H1 (cell line): ENCODE data around the gene PRR3. TPM values are rescaled to one million over a fixed set of nuclear protein-coding genes. Genes with fewer than 3 reads are reported as not detected.

Experiments used
- CTCF ChIA-PET: fragments of 300-600 bp; sonication (Branson Sonifier 250); formaldehyde crosslinking; loops from one replicate; lab custom pipeline; 2021; ENCODE audit not compliant: partially characterized antibody; lab: Charles Lee
- POLR2A ChIA-PET: fragments of 300-600 bp; sonication (Branson Sonifier 250); formaldehyde crosslinking; loops from one replicate; lab custom pipeline; 2021; ENCODE audit warnings: inconsistent platforms; ENCODE audit not compliant: partially characterized antibody; lab: Charles Lee
- DNase-seq, 2 experiments: peaks; one replicate each; pipeline versions ENCODE4 v3.0.0 to v3.0.0-alpha.2; 2010 to 2022; ENCODE audit warnings: low spot score in 2 of 2, low read depth in 1 of 2, mixed read lengths in 1 of 2
- FAIRE-seq: peaks from 2 replicates; lab custom pipeline; 2011; peaks lifted over from hg19 to GRCh38; lab: Jason Lieb, UNC
- H2AFZ ChIP-seq: 2 replicates; pipeline ENCODE4 v1.8.1; 2012; ENCODE audit warnings: low read length, inconsistent platforms
- H2AK5ac ChIP-seq: 2 replicates; pipeline ENCODE4 v1.6.1; 2013; ENCODE audit warnings: low read depth, low read length
- H2BK120ac ChIP-seq: replicated peaks from 2 replicates; pipeline ENCODE3; 2013; ENCODE audit warnings: low read depth, low read length, inconsistent platforms
- H2BK12ac ChIP-seq: 2 replicates; pipeline ENCODE4 v1.6.1; 2013; ENCODE audit warnings: low read depth, low read length
- H2BK15ac ChIP-seq: 2 replicates; pipeline ENCODE4 v1.6.1; 2013; ENCODE audit warnings: low read length
- H2BK20ac ChIP-seq: 2 replicates; pipeline ENCODE4 v1.6.1; 2013; ENCODE audit warnings: low read length
- H2BK5ac ChIP-seq: 2 replicates; pipeline ENCODE4 v1.6.1; 2013; ENCODE audit warnings: low read depth, low read length
- H3K14ac ChIP-seq: 2 replicates; pipeline ENCODE4 v1.6.1; 2013; ENCODE audit warnings: inconsistent platforms; ENCODE audit not compliant: insufficient read length
- H3K18ac ChIP-seq: 2 replicates; pipeline ENCODE4 v1.6.1; 2013; ENCODE audit warnings: low read length; ENCODE audit errors: extremely low read depth
- H3K23ac ChIP-seq: 2 replicates; pipeline ENCODE4 v1.6.1; 2013; ENCODE audit warnings: inconsistent platforms; ENCODE audit not compliant: insufficient read length
- H3K23me2 ChIP-seq: 2 replicates; pipeline ENCODE4 v1.6.1; 2013; ENCODE audit warnings: low read depth, low read length
- H3K27ac ChIP-seq: 2 replicates; pipeline ENCODE4 v1.6.1; 2011; ENCODE audit warnings: low read depth, low read length, inconsistent platforms
- H3K27me3 ChIP-seq, 4 experiments: replicated peaks in 1 of 4; 1 replicate in 1 of 4; 2 replicates in 3 of 4; pipeline versions ENCODE4 v1.6.1 to v1.8.1; 2011 to 2013; ENCODE audit warnings: low read length in 3 of 4, mild to moderate bottlenecking in 3 of 4, inconsistent platforms in 2 of 4, mixed read lengths in 2 of 4, moderate library complexity in 1 of 4; ENCODE audit not compliant: control insufficient read depth in 3 of 4, insufficient read depth in 3 of 4; ENCODE audit errors: extremely low read depth in 1 of 4
- H3K36me3 ChIP-seq, 4 experiments: 2 replicates each; pipeline versions ENCODE4 v1.6.1 to v1.8.1; 2011 to 2013; ENCODE audit warnings: mild to moderate bottlenecking in 4 of 4, low read length in 3 of 4, moderate library complexity in 2 of 4, control low read depth in 1 of 4, inconsistent platforms in 1 of 4; ENCODE audit not compliant: insufficient read depth in 4 of 4, control insufficient read depth in 2 of 4
- H3K4ac ChIP-seq: replicated peaks from 2 replicates; pipeline ENCODE3; 2013; ENCODE audit warnings: low read length, low read depth, mixed read lengths, inconsistent platforms; ENCODE audit not compliant: insufficient read length
- H3K4me1 ChIP-seq, 4 experiments: replicated peaks in 1 of 4; 1 replicate in 1 of 4; 2 replicates in 3 of 4; pipeline versions ENCODE4 v1.6.1 to v1.8.1; 2011 to 2013; ENCODE audit warnings: low read length in 3 of 4, inconsistent platforms in 2 of 4, mixed read lengths in 1 of 4; ENCODE audit not compliant: insufficient read depth in 4 of 4, control insufficient read depth in 3 of 4
- H3K4me2 ChIP-seq, 2 experiments: 2 replicates each; pipeline versions ENCODE4 v1.6.1 to v1.8.1; 2011 to 2013; ENCODE audit warnings: low read depth in 2 of 2, low read length in 2 of 2, control low read depth in 1 of 2, inconsistent platforms in 1 of 2, mild to moderate bottlenecking in 1 of 2; ENCODE audit not compliant: insufficient read depth in 1 of 2
- H3K4me3 ChIP-seq, 4 experiments: fragments of 200-600, 300-600 bp in 1 of 4; sonication (generic), shearing (Covaris generic), sonication (Bioruptor Twin) in 1 of 4; 2 replicates each; pipeline versions ENCODE4 v1.5.1 to v1.8.1; 2011 to 2016; ENCODE audit warnings: low read length in 4 of 4, low read depth in 3 of 4, control low read depth in 2 of 4, inconsistent platforms in 2 of 4, mild to moderate bottlenecking in 2 of 4, mixed read lengths in 1 of 4, moderate library complexity in 1 of 4; ENCODE audit not compliant: insufficient read depth in 2 of 4; ENCODE audit errors: extremely low read depth in 1 of 4
- H3K56ac ChIP-seq: replicated peaks from 2 replicates; pipeline ENCODE3; 2013; ENCODE audit warnings: low read depth, mild to moderate bottlenecking, mixed read lengths, low read length, inconsistent platforms; ENCODE audit not compliant: insufficient read length
- H3K79me1 ChIP-seq: 2 replicates; pipeline ENCODE4 v1.6.1; 2013; ENCODE audit warnings: low read depth, low read length, control low read depth
- H3K79me2 ChIP-seq, 2 experiments: 2 replicates each; pipeline versions ENCODE4 v1.6.1 to v1.8.1; 2012 to 2013; ENCODE audit warnings: low read length in 2 of 2, mild to moderate bottlenecking in 2 of 2, inconsistent platforms in 1 of 2; ENCODE audit not compliant: insufficient read depth in 2 of 2, control insufficient read depth in 1 of 2
- H3K9ac ChIP-seq, 4 experiments: replicated peaks in 1 of 4; 1 replicate in 1 of 4; 2 replicates in 3 of 4; pipeline versions ENCODE4 v1.6.1 to v1.8.1; 2011 to 2013; ENCODE audit warnings: low read depth in 3 of 4, low read length in 3 of 4, control low read depth in 2 of 4, mild to moderate bottlenecking in 2 of 4, moderate library complexity in 2 of 4, inconsistent platforms in 1 of 4; ENCODE audit errors: extremely low read depth in 1 of 4
- H3K9me3 ChIP-seq, 2 experiments: 2 replicates each; pipeline versions ENCODE4 v1.6.1 to v1.8.1; 2012 to 2013; ENCODE audit warnings: mild to moderate bottlenecking in 2 of 2, moderate library complexity in 2 of 2, control low read depth in 1 of 2, inconsistent platforms in 1 of 2, low read depth in 1 of 2, low read length in 1 of 2, mixed read lengths in 1 of 2; ENCODE audit not compliant: insufficient read depth in 2 of 2
- H4K20me1 ChIP-seq, 2 experiments: replicated peaks in 1 of 2; 2 replicates each; pipeline versions ENCODE3 to v1.8.1; 2011 to 2013; ENCODE audit warnings: inconsistent platforms in 2 of 2, low read length in 2 of 2, mild to moderate bottlenecking in 1 of 2; ENCODE audit not compliant: insufficient read depth in 2 of 2, control insufficient read depth in 1 of 2
- H4K5ac ChIP-seq: 2 replicates; pipeline ENCODE4 v1.6.1; 2013; ENCODE audit warnings: low read length, low read depth, mixed read lengths, inconsistent platforms; ENCODE audit not compliant: insufficient read length
- H4K8ac ChIP-seq: 2 replicates; pipeline ENCODE4 v1.8.0; 2013; ENCODE audit warnings: mild to moderate bottlenecking, moderate library complexity, low read length, inconsistent platforms; ENCODE audit not compliant: insufficient read depth; ENCODE audit errors: extremely low read depth
- H4K91ac ChIP-seq: replicated peaks from 2 replicates; pipeline ENCODE3; 2013; ENCODE audit warnings: low read length, mixed read lengths, inconsistent platforms; ENCODE audit not compliant: insufficient read length
- BRCA1 ChIP-seq: IDR thresholded peaks from 2 replicates; pipeline ENCODE4 v1.6.1; 2012; ENCODE audit warnings: low read depth, low read length, improper control_type of control experiment
- CHD1 ChIP-seq: IDR thresholded peaks from 2 replicates; pipeline ENCODE4 v1.6.1; 2012; ENCODE audit warnings: low read depth, low read length, improper control_type of control experiment
- CHD2 ChIP-seq: IDR thresholded peaks from 2 replicates; pipeline ENCODE4 v1.6.1; 2012; ENCODE audit warnings: low read length, improper control_type of control experiment
- FOSL1 ChIP-seq: IDR thresholded peaks from 2 replicates; pipeline ENCODE4 v1.6.1; 2011; ENCODE audit warnings: mild to moderate bottlenecking, low read depth, low read length, moderate library complexity; ENCODE audit not compliant: insufficient read depth
- POLR2A ChIP-seq, 2 experiments: IDR thresholded peaks; 1 replicate in 1 of 2; 2 replicates in 1 of 2; pipeline ENCODE4 v1.6.1; 2011; ENCODE audit warnings: low read depth in 2 of 2, low read length in 2 of 2, mild to moderate bottlenecking in 2 of 2; ENCODE audit errors: control extremely low read depth in 1 of 2
- POU5F1 ChIP-seq: IDR thresholded peaks from 2 replicates; pipeline ENCODE4 v1.6.1; 2011; ENCODE audit warnings: low read depth, mild to moderate bottlenecking, low read length, moderate library complexity
- RAD21 ChIP-seq, 2 experiments: IDR thresholded peaks in 1 of 2; conservative IDR thresholded peaks in 1 of 2; 2 replicates each; pipeline ENCODE4 v1.6.1; 2011; ENCODE audit warnings: low read depth in 2 of 2, low read length in 2 of 2, improper control_type of control experiment in 1 of 2, inconsistent platforms in 1 of 2, mild to moderate bottlenecking in 1 of 2, moderate library complexity in 1 of 2
- RFX5 ChIP-seq: IDR thresholded peaks from 2 replicates; pipeline ENCODE4 v1.6.1; 2011; ENCODE audit warnings: low read depth, low read length, improper control_type of control experiment, borderline replicate concordance
- RXRA ChIP-seq: IDR thresholded peaks from 2 replicates; pipeline ENCODE4 v1.6.1; 2011; ENCODE audit warnings: low read depth, mild to moderate bottlenecking, low read length, moderate library complexity; ENCODE audit not compliant: insufficient read depth
- SAP30 ChIP-seq: fragments of 300-600 bp; sonication (generic); IDR thresholded peaks from 2 replicates; pipeline ENCODE4 v1.7.1; 2012; ENCODE audit warnings: low read length, moderate library complexity, mild to moderate bottlenecking, inconsistent platforms; ENCODE audit not compliant: insufficient read depth, insufficient replicate concordance
- SP2 ChIP-seq: IDR thresholded peaks from 2 replicates; pipeline ENCODE4 v1.6.1; 2012; ENCODE audit warnings: mild to moderate bottlenecking, low read length, inconsistent platforms
- TAF1 ChIP-seq: IDR thresholded peaks from 2 replicates; pipeline ENCODE4 v1.6.1; 2011; ENCODE audit warnings: mild to moderate bottlenecking, low read depth, low read length
- TAF7 ChIP-seq: optimal IDR thresholded peaks from 2 replicates; pipeline ENCODE3; 2011; ENCODE audit warnings: low read depth, mild to moderate bottlenecking, inconsistent platforms, low read length, moderate library complexity, borderline replicate concordance
- YY1 ChIP-seq: IDR thresholded peaks from 2 replicates; pipeline ENCODE4 v1.6.1; 2011; ENCODE audit warnings: low read depth, mild to moderate bottlenecking, low read length
- WGBS, 2 experiments: shearing (Covaris generic) in 1 of 2; methylation state at CpG; one replicate each; pipeline versions ENCODE4 v1.1.6 to v1.1.7; 2013 to 2015; ENCODE audit warnings: low lambda C conversion rate in 2 of 2, mixed read lengths in 2 of 2, inconsistent platforms in 1 of 2, low coverage in 1 of 2, missing lambda C conversion rate in 1 of 2; ENCODE audit not compliant: insufficient replicate concordance in 2 of 2, insufficient coverage in 1 of 2, insufficient read length in 1 of 2; ENCODE audit errors: extremely low coverage in 1 of 2, missing lambda C conversion rate in 1 of 2; 5-methylcytosine and 5-hydroxymethylcytosine counted together
- polyA plus RNA-seq, 7 experiments: library from polyadenylated mRNA; depleted of rRNA in 3 of 7; stranded (reverse) in 5 of 7; unstranded in 2 of 7; fragments of >200 nt in 5 of 7; fragments of 200-250 nt in 2 of 7; gene quantifications; 1 replicate in 5 of 7; 2 replicates in 1 of 7; 4 replicates in 1 of 7; pipeline versions ENCODE4 v1.2.1 to v1.2.3, GENCODE V29; 2011 to 2013; ENCODE audit warnings: missing spikeins in 2 of 7, mixed read lengths in 2 of 7
- total RNA-seq: library from RNA; stranded (reverse); fragmentation: NEBNext Ultra II Directional; extraction: Animal tissue kit (Norgen Biotek cat#: 25700); gene quantifications from 2 replicates; pipeline ENCODE4 v1.2.1, GENCODE V29; 2021

The PRR3 gene
- total and polyA plus RNA-seq, 2 of the 8 experiments (the other 6 are each of a cell fraction or from before 2014, with no cell fraction given) = 10.5 to 24.2 TPM

- H3K27ac ChIP-seq = no peak overlapping the region
- DNase-seq = no peak
- no peak for FAIRE-seq
- no peak for TF ChIP-seq YY1
- no peak for TF ChIP-seq TAF7
- no peak for TF ChIP-seq CHD1
- TF ChIP-seq SAP30 = no peak
- TF ChIP-seq POU5F1 = no peak
- no peak for TF ChIP-seq CHD2
- TF ChIP-seq TAF1 = no peak
- TF ChIP-seq RFX5 = no peak
- TF ChIP-seq POLR2A (IDR thresholded peaks at IDR 0.05; ENCODE audit: control extremely low read depth in 1 of 2, low read depth in 2 of 2, low read length in 2 of 2) = no peak
- no peak for TF ChIP-seq RAD21 (IDR thresholded peaks at IDR 0.05 in 1 of 2, conservative IDR thresholded peaks at IDR 0.05 in 1 of 2; ENCODE audit: low read depth in 2 of 2, low read length in 2 of 2)
- TF ChIP-seq FOSL1 = no peak
- TF ChIP-seq BRCA1 = no peak
- no peak for TF ChIP-seq SP2
- no peak for TF ChIP-seq RXRA
These were observed 33.9 kb downstream of the PRR3 start for GRCh38 chr6:30591008-30591407.

More at GRCh38 chr6:30591008-30591407, 33.9 kb downstream of the PRR3 start:
- Histone ChIP-seq H3K4me2 (no peak overlapping the region), H3K9ac (no peak overlapping the region), H3K4ac (no peak overlapping the region), H2BK20ac (no peak overlapping the region), H3K23me2 (no peaks in the 10 kb centered on the region), H3K79me2 (peaks cover 0 to 5% of the 10 kb centered on the region in 2 experiments; a peak in 1 of 4 replicates), H3K79me1 (peaks cover 2% of the 10 kb centered on the region; the same call in 1 of the 2 replicates), H2BK12ac (no peak overlapping the region), H4K8ac (no peak overlapping the region), H2AK5ac (no peak overlapping the region), H2BK5ac (no peak overlapping the region), H3K27me3 (no peaks in the 10 kb centered on the region), H4K5ac (no peak overlapping the region), H3K18ac (no peak overlapping the region), H3K23ac (no peak overlapping the region), H3K14ac (no peak overlapping the region), H3K56ac (no peak overlapping the region), H3K36me3 (peaks cover 18 to 79% (median 56%) of the 10 kb centered on the region in 4 experiments), H4K20me1 (peaks cover 3 to 11% of the 10 kb centered on the region in 2 experiments), H3K4me1 (no peaks in the 10 kb centered on the region), H2BK120ac (no peak overlapping the region), H4K91ac (no peak overlapping the region), H2AFZ (no peak overlapping the region), H3K9me3 (peaks cover 0 to 2% of the 10 kb centered on the region in 2 experiments; a peak in 1 of 4 replicates), H3K4me3 (no peak overlapping the region), H2BK15ac (no peak overlapping the region)
- WGBS, 2 experiments = 88% methylated on average over 1 of the region's 1 CpG; no CpG with 5 or more reads in 1 of the 2 experiments
- ChIA-PET POLR2A (interaction anchor here (0.7 to 27.0 kb wide), 10 partner anchors 4 to 50 kb away, joined by 3 to 712 read pairs (median 8); partner anchors contain the start of genes ABCF1, ATAT1, GNL1 and MRPS18B), CTCF (interaction anchor here (0.6 to 2.7 kb wide), 7 partner anchors 10 to 348 kb away, joined by 3 to 9 read pairs (median 5); no protein-coding TSS in a partner anchor)
